Measurements from ENCODE around the gene NHERF1.

DNA sequence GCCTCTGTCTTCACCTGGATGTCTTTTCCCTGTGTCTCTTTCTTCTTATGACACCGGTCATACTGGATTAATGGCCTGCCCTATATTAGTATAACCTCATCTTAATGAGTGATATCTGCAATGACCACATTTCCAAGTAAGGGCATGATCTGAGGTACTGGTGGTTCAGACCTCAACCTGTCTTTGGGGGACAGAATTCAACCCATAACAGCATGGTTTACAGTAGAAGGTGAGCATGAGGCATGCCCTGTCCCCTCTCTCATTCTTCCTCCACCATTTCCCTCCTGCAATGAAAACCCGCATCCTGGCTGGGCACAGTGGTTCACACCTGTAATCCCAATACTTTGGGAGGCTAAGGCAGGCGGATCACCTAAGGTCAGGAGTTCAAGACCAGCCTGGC lies 14.2 kb upstream of the NHERF1 start:
- no peak for TF ChIP-seq CTCF (conservative IDR thresholded peaks at IDR 0.05)
- TF ChIP-seq EZH2 (IDR thresholded peaks at IDR 0.05; ENCODE audit: low read depth): no peak
